NCI-H2196 treated with DMSO at 0.1 percent for 48 hours (cell line): ENCODE results near the gene LMO1.

Experiments used
- DNase-seq: peaks from one replicate; lab custom pipeline; 2025; ENCODE audit not compliant: unreplicated experiment; lab: John Stamatoyannopoulos, UW

LMO1 gene

DNA sequence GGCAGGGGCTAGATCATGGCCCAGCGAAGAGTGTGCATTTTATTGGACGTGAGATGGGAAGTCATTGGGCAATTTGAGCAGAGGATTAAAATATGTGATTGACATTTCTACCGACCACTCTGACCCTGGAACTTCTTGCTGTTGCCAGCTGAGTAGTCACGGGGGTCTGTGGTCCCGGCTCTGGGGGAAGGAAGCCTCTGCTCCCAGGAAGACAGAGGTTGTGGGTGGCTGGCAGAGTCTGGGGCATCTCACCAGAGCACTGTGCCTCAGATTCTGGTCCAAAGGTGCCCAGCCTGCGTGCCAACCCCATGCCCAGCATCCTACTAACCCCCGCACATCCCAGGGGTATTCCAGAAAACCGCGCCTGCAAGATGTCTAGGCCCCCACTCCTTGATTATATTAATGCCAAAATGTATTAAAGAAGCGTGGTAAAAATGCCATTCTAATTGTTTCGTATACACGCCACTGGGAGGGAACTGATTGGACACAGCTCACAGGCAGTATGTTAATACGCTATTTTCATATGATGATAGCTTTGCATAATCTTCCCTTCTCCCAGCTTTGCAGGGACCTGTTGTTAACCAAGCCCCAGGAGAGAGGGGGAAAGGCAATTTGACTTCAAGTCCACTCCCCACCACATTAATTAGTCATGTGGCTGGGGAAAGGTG is 25.3 kb upstream of the LMO1 start:
- no peak for DNase-seq

DNA sequence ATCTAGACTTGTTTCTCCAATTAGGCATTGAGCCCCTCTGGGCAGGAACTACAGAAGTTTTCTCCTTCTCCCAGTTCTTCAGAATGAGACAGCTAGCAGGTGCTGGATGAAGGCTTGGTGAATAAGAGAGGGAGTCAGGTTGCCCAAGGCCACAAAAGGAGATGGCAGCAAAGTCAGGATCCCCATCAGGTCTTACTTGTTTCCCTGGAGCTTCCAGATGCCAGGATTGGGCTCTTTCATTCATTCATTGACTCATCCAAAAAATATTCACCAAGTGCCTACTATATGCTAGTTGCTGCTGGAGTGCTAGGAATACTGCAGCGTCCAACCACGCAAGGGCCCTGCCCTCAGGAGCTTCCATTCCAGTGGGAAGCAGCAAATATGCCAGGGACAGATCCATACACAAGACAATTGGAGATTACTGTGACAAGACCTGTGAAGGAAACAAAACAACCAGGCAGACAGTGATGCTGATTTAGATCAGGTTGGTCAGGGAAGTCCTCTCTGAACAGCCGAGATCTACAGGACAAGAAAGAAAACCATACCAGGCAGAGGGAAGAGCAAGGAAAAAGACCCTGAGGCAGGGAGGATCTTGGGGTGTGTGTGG is 24.6 kb upstream of the LMO1 start:
- no peak for DNase-seq

DNA sequence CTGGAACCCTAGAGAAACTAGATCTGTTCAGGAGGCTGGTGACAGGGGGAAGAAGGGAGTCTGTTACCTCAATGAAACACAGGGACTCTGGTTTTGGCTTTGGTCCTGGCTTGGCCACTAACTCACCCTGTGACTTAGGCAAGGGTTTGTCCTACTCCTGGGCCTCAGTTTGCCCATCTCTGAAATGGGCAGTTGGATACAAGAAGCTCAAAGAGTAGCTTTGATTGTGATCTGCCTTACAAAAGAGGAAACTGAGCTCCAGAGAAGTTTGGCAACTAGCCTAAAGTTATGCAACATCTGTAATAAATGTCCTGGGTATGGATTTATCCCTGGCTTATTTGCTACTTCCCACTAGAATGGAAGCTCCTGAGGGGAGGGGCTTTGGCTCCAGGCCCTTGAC is 24.0 kb upstream of the LMO1 start:
- DNase-seq: no peak

DNA sequence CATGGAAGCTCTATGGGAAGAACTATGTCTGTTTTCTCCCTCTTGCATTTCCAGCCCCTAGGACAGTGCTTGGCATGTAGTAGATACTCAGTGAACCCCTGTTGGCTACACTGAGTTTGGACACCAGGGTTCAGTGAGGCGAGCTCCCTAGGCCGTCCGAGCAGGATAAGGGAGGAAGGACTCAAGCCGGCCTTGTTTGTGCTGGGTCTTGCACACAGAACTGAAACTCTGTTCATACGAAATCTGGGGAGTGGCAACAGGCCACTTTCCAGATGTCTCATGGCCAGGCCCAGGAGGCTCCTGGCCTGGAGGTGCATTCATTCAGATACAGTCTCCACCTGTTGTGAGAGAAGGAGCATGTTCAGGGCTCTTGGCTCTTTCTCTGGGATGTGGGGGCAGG is 23.6 kb upstream of the LMO1 start:
- no peak for DNase-seq

DNA sequence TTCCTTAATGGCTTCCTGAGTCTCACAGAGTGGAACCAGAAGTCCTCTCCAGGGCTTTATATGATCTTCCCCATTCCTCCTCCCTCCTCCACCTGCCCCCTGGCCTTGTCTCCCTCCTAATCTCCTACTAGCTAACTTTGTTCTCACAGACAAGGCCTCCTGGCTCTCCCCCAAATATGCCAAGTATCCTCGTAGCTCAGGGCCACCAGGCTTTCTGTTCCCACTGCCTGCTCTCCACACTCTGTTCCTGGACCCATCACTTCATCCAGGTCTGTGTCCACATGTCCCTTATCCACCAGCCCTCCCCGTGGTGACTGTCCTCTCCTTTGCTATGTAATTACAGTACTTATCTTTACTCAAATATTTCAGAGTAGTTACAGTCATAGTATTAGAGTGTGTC is 23.2 kb upstream of the LMO1 start:
- no peak for DNase-seq

DNA sequence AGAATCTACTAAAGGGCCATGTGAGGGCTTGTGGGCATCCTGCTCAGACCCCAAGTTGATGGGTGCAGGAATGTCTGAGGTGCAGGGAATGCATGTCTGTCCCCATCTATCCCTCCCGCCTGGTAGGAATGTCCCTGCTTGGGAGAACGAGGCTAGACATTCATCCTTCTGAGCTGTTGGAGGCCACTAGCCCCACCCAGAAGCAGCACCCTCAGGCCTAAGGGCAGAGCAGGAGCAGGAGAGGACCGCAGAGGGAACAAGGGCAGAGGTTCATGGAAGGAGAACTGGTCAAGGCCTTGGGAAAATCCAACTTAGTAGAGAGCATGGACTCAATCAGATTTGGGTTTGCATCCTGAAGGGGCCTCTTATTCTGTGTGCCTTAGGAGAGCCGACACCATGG is 22.1 kb upstream of the LMO1 start:
- no peak for DNase-seq

DNA sequence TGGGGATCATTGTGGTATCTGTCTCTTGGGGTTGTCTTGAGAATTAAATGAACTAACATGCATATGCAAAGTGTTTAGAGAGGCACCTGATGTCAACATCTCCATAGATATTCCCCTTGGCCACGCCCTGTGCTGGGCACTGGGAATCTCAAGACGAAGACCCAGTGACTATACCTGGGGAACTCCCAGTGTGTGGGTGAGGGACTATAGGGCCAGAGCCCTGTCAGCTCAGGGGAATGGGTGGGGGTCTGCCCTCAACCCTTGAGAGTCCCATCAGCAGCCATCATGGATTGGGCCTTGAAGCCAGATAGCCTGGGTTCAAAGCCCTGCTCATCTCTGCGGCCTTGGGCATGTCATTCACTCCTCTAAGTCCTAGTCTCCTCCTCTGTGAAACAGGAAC is 21.6 kb upstream of the LMO1 start:
- no peak for DNase-seq

DNA sequence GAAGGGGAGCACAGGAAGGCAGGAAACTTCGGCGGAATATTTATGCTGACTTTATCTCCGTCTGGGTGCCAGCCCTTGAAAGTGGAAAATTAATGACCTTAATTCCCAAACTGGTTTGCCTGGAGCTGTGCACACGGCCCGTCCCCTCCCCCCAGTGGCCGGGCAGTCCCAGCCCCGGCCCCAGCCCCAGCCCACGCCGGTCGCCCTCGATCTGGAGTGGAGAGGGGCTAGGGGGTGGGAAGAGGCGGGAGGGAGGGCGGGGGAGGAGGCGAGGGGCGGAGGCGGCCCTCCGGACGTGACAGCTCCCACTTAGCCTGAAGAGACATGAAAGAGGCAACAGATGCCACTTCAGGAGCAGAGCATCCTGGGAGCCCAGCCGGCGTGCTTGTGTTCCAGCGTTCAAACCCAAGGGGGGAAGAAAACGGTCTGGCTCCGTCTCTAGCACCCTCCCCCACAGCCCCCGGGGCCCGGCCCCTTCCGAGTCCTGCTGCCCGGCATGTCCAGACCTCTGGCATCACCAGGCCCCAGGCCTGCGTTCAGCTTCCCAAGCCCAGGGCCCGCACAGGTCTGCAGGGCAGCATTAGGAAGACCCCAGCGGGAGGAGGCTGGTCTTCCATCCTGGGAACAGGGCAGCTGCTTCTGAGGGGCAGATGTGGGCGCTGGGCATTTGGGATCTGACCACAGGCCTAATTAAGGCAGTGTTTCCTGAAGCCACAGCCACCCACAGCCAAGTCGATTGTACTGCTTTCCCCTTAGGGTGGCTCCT is 20.0 kb upstream of the LMO1 start:
- DNase-seq: no peak

DNA sequence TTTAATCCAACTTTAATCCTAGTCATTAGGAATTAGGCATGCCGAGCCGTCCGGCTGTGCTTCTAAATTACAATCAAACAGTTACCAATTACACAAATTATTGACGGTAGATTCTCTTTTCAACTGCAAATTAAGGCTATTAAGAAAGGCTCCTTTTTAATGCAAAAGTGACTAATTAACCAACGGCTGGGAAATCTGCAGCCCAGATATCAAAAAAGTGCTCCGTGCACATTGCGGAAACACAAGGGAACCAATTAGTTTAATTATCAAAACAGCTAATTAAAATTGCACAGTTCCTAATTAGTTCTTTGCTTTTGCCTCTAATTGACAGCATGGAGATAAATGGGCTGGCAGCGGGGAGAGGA is 19.4 kb upstream of the LMO1 start:
- no peak for DNase-seq

DNA sequence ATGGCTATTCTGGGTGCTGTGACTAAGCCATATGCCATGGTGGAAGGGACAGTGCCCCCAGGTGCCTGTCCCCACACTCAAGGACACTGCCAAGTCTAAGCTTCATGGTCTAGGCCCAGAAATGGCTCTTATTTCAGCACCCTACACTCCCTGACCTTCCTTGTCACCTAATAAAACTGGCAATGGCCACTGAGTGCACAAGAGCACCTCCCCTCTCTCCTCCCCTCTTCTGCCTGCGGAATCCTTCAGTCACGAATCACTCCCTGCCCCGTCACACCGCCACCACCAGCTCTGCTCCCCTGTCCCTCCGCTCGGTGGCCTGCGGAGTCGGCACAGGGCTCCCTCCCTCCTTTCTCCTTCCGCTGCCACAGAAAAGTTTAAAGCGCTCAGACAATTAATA is 19.0 kb upstream of the LMO1 start:
- DNase-seq: no peak

DNA sequence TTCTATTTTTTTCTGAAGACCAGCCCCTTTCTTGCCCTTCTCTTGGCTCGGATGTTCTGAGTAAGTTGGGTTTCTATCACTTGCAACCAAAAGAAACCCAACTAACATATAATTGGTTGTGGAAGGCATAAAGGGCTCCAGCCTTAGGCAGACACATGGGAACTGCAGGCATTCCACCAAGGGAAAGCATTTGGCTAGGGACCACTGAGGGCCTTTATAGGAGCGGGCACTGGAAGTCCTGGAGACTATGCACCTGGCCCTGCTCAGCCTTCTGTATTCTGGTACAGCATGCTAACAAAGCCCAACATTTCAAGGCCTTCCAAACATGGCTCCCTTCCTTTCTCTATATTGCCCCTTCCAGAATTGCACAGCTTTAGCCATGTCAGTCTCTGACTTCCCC is 17.6 kb upstream of the LMO1 start:
- no peak for DNase-seq

DNA sequence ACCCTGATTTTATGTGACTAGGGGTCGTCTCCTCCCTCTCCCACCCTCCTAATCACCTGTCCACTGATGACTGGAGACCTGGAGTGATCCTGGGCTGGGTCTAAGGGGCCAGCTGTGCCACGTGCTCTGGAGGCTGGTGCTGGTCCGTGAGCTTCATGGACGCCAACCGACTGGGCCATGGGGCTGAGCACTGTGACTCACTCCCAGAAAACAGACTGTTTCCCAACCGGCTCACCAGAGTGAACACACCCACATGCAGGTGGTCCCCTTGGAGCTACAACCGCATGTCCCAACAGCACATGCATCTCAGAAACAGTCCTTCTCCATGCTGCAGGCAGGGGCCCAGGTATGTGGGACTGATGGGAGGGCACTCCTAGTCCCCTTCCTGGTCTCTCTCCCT is 14.0 kb upstream of the LMO1 start:
- no peak for DNase-seq

DNA sequence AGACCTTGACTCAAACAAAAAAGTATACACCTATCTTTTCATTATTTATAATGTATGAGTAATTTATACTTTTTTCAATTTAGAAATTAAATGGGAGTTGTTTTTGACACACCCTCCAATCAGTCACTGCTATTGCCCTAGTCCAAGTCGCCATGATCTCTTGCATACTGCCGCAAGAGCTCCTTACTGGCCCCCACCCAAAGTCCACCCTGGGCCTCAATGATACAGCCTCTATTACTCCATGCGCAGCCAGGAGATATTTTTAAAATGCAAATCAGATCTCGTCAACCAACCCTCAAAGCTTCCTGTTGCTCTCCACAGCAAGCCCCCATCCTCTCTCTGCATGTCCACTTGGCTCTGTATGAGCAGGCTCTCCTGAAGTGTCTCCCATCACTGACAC is 12.8 kb upstream of the LMO1 start:
- DNase-seq: no peak

DNA sequence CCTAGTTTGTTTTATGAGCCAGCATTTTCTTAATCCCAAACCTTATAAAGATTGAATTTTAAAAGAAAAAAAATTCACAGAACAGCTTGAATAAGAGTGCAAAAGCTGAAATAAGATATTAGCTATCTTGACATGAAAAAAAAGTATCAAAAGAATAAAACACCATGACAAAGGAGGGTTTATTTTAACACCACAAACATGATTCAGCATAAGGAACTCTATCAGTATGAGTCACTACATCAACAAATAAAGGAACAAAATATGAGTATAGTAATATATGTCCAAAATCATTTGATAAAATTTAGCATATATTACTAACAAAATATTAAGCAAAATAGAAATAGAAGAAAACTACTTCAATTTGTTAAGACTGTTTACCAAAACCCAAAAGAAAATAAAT is 9.6 kb upstream of the LMO1 start:
- DNase-seq: no peak

DNA sequence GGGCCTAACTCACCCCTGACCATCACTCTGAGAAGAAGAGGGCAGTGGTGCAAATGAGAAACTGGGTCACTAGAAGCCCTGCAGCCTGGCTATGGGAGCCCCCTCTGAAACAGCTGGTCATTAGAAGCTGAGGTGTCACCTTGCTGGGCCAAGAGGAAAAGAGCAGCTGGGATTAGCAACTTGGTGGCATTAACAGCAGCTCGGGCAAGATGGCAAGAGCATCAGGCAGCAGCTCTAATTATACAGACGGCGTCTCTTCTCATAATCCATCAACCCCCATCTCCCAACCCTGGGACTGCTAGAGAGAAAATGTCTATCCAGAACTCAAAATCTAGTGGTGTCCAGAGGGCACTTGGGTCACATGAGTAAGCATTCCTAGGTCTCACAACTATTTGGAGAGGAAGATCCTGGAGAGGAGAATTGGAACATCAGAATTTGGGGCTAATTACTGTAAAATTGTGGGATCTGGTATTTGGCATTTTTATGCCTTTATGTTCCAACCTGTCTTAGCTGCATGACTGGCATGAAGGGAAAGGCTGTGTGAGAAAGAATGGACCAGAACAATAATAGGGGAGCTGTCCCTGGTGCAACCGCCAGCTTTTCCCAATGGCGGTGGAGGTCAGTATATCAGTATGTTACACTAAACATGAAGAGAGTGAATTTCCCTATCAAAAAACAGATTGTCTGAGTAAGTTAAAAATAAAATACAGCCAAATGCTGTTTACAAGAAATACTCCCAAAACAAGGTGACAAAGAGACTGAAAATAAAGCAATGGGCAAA is 7.6 kb upstream of the LMO1 start:
- no peak for DNase-seq

DNA sequence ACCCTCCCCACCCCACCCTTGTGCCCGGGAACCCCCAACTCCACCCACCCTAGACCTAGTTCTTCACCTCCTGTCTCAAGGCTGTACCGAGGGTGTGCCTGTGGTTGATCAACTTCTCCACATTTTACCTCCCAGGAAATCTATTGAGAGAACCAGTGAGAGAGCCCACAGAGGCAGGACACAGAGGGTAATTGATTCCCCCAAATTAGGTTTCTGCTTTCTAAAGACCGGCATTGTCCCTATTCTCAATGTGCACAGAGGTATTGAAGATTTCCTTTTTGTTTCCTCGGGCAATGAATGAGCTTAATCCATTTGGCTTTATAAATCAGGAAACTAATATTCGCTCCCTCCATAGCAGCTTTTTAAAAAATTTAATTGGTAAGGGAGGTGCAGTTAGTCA is 6.0 kb upstream of the LMO1 start:
- no peak for DNase-seq

DNA sequence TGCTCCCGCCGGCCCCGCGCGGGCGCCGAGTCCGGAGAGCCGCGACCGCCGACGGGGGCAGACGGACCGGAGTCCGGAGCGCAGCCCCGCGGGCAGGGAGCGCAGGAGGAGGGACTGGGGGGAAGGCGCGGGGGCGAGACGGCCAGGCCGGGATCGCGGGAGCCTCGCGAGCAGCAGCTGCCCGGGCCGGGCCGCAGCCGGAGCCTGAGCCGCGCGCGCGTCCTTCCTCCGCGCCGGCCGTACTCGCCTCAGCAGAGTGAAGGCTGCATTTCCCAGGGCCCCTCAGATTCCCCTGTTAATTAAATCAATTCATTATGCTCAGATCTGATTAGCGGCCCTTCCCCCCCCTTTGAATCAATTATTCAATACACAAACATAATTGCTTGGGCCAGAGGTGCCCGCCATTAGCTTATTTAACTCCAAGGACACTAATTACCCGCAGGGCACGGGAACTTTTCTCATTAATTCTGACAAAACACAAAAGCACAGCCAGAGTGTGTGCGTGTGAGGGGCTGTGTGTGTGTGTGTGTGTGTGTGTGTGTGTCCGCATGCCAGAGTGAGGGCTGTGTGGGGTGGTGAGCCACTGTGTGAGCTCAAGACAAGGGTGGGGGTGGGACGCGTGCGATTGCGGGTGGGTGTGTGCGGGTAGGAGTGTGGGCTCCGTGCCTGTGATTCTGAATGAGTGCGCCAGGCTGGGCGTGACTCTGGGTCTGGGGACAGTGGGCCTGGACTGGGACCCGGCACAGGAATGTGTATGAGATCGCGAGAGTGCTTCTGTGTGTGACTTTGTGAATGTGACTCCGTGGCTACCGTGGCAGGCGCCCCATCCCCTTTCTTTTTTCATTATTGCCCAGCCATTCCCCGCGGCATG is 5.1 kb upstream of the LMO1 start:
- DNase-seq: no peak

DNA sequence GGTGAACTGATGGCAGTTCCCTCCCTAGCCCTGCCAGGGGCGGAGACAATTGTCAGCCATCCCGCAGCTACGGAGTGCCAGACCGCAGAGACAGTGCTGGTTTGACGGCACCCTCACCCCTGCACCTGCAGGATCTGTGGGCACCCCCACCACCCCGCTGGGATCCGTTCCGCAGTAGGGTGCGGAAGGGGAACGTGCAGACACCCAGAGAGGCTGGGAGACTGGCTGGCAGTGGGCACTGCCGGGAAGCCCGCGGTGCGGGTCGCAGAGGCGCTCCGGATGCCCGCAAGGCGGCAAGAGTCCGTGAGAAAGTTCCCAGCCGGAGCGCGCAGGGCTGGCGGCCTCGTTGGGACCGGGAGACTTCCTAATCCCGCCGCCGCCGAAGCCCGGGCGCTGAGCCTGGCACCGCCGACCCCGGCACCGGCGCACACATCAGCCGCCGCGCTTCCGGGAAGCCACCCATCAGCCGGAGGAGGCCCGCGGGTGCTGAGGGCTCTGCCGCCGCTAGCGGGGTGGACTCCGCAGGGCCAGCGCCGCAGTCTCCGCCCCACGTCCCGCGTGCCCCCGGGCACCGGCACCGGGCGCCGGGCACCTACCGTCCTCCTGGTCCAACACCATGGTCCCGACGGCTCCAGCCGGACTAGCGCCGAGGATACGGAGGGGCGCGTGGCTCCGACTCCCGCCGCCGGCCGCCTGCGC is 4.3 kb upstream of the LMO1 start:
- DNase-seq: no peak

DNA sequence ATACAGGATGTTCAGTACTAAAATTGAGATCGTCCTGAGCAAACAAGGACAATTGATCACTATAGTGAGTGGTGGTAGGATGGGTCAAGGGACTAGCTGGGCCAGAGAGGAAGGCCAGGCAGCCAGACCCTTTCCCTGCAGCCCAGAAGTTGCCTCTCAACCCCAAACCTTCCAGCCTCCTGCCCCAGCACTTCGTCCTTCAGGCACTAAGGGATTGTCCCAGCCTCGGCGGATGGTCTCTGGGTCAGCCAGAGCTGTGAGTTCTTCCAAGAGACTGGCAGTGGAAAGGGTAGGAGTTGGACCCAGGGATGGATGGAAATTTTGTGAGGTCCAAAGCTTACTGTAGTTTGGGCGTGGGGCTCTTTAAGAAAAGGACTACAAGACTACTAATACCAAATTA is 3.6 kb upstream of the LMO1 start:
- DNase-seq: no peak
